Stimulated activated naive CD8-positive, alpha-beta T cell treated with anti-CD3 and anti-CD28 coated beads, Interleukin-15, Interleukin-2, amounts not matched to agents 100 ng/mL and 50 ng/mL, for 24 hours (primary cell): ENCODE measurements around the gene CSMD2.

Experiments used
- H3K27ac Mint-ChIP-seq: one replicate; pipeline ENCODE4 v1.8.0; 2021; ENCODE audit warnings: mild to moderate bottlenecking, mixed read lengths
- H3K27me3 Mint-ChIP-seq: one replicate; pipeline ENCODE4 v1.8.0; 2021; ENCODE audit warnings: mixed read lengths
- H3K36me3 Mint-ChIP-seq: one replicate; pipeline ENCODE4 v1.8.0; 2021; ENCODE audit warnings: low read depth, mixed read lengths
- H3K4me1 Mint-ChIP-seq: one replicate; pipeline ENCODE4 v1.8.0; 2021; ENCODE audit warnings: low read depth, mixed read lengths
- H3K4me3 Mint-ChIP-seq: one replicate; pipeline ENCODE4 v1.8.0; 2021; ENCODE audit warnings: mild to moderate bottlenecking, mixed read lengths
- H3K9me3 Mint-ChIP-seq: one replicate; pipeline ENCODE4 v1.8.0; 2021; ENCODE audit warnings: mixed read lengths

The CSMD2 gene

GRCh38 chr1:33860671-33861070 lies 304.4 kb downstream of the CSMD2 start:
- H3K27me3 Mint-ChIP-seq = peaks cover 31% of the 10 kb centered on the region
- no peaks in the 10 kb centered on the region for H3K9me3 Mint-ChIP-seq
- no peak overlapping the region for H3K4me3 Mint-ChIP-seq
- no peaks in the 10 kb centered on the region for H3K36me3 Mint-ChIP-seq
- H3K27ac Mint-ChIP-seq = no peak overlapping the region
- H3K4me1 Mint-ChIP-seq = no peaks in the 10 kb centered on the region

- Mint-ChIP-seq H3K4me1 (no peaks in the 10 kb centered on the region), H3K4me3 (no peak overlapping the region), H3K27me3 (peaks cover 16% of the 10 kb centered on the region), H3K27ac (no peak overlapping the region), H3K36me3 (no peaks in the 10 kb centered on the region), H3K9me3 (no peaks in the 10 kb centered on the region)
Measured at GRCh38 chr1:33854091-33854490, 310.9 kb downstream of the CSMD2 start.

GRCh38 chr1:33853431-33853830 lies 311.6 kb downstream of the CSMD2 start:
- Mint-ChIP-seq H3K27ac (no peak overlapping the region), H3K4me1 (no peaks in the 10 kb centered on the region), H3K4me3 (no peak overlapping the region), H3K9me3 (no peaks in the 10 kb centered on the region), H3K36me3 (no peaks in the 10 kb centered on the region), H3K27me3 (peaks cover 17% of the 10 kb centered on the region)

GRCh38 chr1:33852711-33853110 lies 312.3 kb downstream of the CSMD2 start:
- no peaks in the 10 kb centered on the region for H3K9me3 Mint-ChIP-seq

GRCh38 chr1:33850481-33850880 lies 314.5 kb downstream of the CSMD2 start:
- Mint-ChIP-seq H3K9me3 (no peaks in the 10 kb centered on the region), H3K27ac (no peak overlapping the region), H3K27me3 (peaks cover 17% of the 10 kb centered on the region), H3K4me3 (no peak overlapping the region), H3K4me1 (no peaks in the 10 kb centered on the region), H3K36me3 (no peaks in the 10 kb centered on the region)

More at GRCh38 chr1:33852711-33853110, 312.3 kb downstream of the CSMD2 start:
- H3K4me1 Mint-ChIP-seq = no peaks in the 10 kb centered on the region
- no peak overlapping the region for H3K27ac Mint-ChIP-seq
- H3K36me3 Mint-ChIP-seq = no peaks in the 10 kb centered on the region
- H3K27me3 Mint-ChIP-seq = peaks cover 17% of the 10 kb centered on the region
- no peak overlapping the region for H3K4me3 Mint-ChIP-seq

GRCh38 chr1:33849211-33849610 lies 315.8 kb downstream of the CSMD2 start:
- Mint-ChIP-seq H3K27ac (no peak overlapping the region), H3K4me3 (no peak overlapping the region), H3K4me1 (no peaks in the 10 kb centered on the region), H3K36me3 (no peaks in the 10 kb centered on the region), H3K27me3 (peaks cover 17% of the 10 kb centered on the region), H3K9me3 (no peaks in the 10 kb centered on the region)

- no peaks in the 10 kb centered on the region for H3K9me3 Mint-ChIP-seq
- no peaks in the 10 kb centered on the region for H3K36me3 Mint-ChIP-seq
- H3K4me1 Mint-ChIP-seq = no peaks in the 10 kb centered on the region
- H3K4me3 Mint-ChIP-seq = no peak overlapping the region
- no peak overlapping the region for H3K27ac Mint-ChIP-seq
- H3K27me3 Mint-ChIP-seq = peaks cover 17% of the 10 kb centered on the region
Measured at GRCh38 chr1:33848205-33848937, 316.7 kb downstream of the CSMD2 start.

GRCh38 chr1:33846861-33847260 lies 318.2 kb downstream of the CSMD2 start:
- no peaks in the 10 kb centered on the region for H3K4me1 Mint-ChIP-seq
- no peaks in the 10 kb centered on the region for H3K36me3 Mint-ChIP-seq
- H3K4me3 Mint-ChIP-seq = no peak overlapping the region
- H3K27ac Mint-ChIP-seq = no peak overlapping the region
- no peaks in the 10 kb centered on the region for H3K9me3 Mint-ChIP-seq
- peaks cover 2% of the 10 kb centered on the region for H3K27me3 Mint-ChIP-seq

GRCh38 chr1:33844166-33844565 lies 320.9 kb downstream of the CSMD2 start:
- Mint-ChIP-seq H3K27me3 (peaks cover 12% of the 10 kb centered on the region), H3K27ac (no peak overlapping the region), H3K9me3 (no peaks in the 10 kb centered on the region), H3K4me1 (no peaks in the 10 kb centered on the region), H3K4me3 (no peak overlapping the region), H3K36me3 (no peaks in the 10 kb centered on the region)

- H3K9me3 Mint-ChIP-seq = no peaks in the 10 kb centered on the region
- no peak overlapping the region for H3K4me3 Mint-ChIP-seq
- no peaks in the 10 kb centered on the region for H3K36me3 Mint-ChIP-seq
- H3K4me1 Mint-ChIP-seq = no peaks in the 10 kb centered on the region
- H3K27me3 Mint-ChIP-seq = peaks cover 10% of the 10 kb centered on the region
- H3K27ac Mint-ChIP-seq = no peak overlapping the region
Measured at GRCh38 chr1:33842348-33842747, 322.7 kb downstream of the CSMD2 start.

- no peaks in the 10 kb centered on the region for H3K4me1 Mint-ChIP-seq
- H3K36me3 Mint-ChIP-seq = no peaks in the 10 kb centered on the region
- H3K27me3 Mint-ChIP-seq = peaks cover 10% of the 10 kb centered on the region
- H3K4me3 Mint-ChIP-seq = no peak overlapping the region
- no peaks in the 10 kb centered on the region for H3K9me3 Mint-ChIP-seq
- no peak overlapping the region for H3K27ac Mint-ChIP-seq
Measured at GRCh38 chr1:33841494-33841893, 323.5 kb downstream of the CSMD2 start.

- Mint-ChIP-seq H3K27me3 (peaks cover 10% of the 10 kb centered on the region), H3K9me3 (no peaks in the 10 kb centered on the region), H3K36me3 (no peaks in the 10 kb centered on the region), H3K27ac (no peak overlapping the region), H3K4me3 (no peak overlapping the region), H3K4me1 (no peaks in the 10 kb centered on the region)
Measured at GRCh38 chr1:33837635-33838034, 327.4 kb downstream of the CSMD2 start.

GRCh38 chr1:33836911-33837310 lies 328.1 kb downstream of the CSMD2 start:
- H3K27ac Mint-ChIP-seq = no peak overlapping the region
- no peaks in the 10 kb centered on the region for H3K36me3 Mint-ChIP-seq
- H3K27me3 Mint-ChIP-seq = peaks cover 10% of the 10 kb centered on the region
- no peaks in the 10 kb centered on the region for H3K9me3 Mint-ChIP-seq
- H3K4me1 Mint-ChIP-seq = no peaks in the 10 kb centered on the region
- H3K4me3 Mint-ChIP-seq = no peak overlapping the region

- Mint-ChIP-seq H3K27ac (no peak overlapping the region), H3K36me3 (no peaks in the 10 kb centered on the region), H3K27me3 (peaks cover 13% of the 10 kb centered on the region), H3K9me3 (no peaks in the 10 kb centered on the region), H3K4me1 (no peaks in the 10 kb centered on the region), H3K4me3 (no peak overlapping the region)
Measured at GRCh38 chr1:33828654-33829053, 336.4 kb downstream of the CSMD2 start.

GRCh38 chr1:33828059-33828458 lies 337.0 kb downstream of the CSMD2 start:
- Mint-ChIP-seq H3K27ac (no peak overlapping the region), H3K9me3 (no peaks in the 10 kb centered on the region), H3K27me3 (peaks cover 13% of the 10 kb centered on the region), H3K36me3 (no peaks in the 10 kb centered on the region), H3K4me1 (no peaks in the 10 kb centered on the region), H3K4me3 (no peak overlapping the region)

- no peaks in the 10 kb centered on the region for H3K4me1 Mint-ChIP-seq
- H3K27ac Mint-ChIP-seq = no peak overlapping the region
- H3K4me3 Mint-ChIP-seq = no peak overlapping the region
- no peaks in the 10 kb centered on the region for H3K36me3 Mint-ChIP-seq
- H3K27me3 Mint-ChIP-seq = peaks cover 16% of the 10 kb centered on the region
- H3K9me3 Mint-ChIP-seq = no peaks in the 10 kb centered on the region
Measured at GRCh38 chr1:33826711-33827110, 338.3 kb downstream of the CSMD2 start.
